ENCODE measurements around the gene PRDM5.
"Not testable (repeated sequence)": the region's sequence is repeated elsewhere in the genome, so short reads cannot be mapped to it uniquely, and the experiment has no call there.

Gene PRDM5

GRCh38 chr4:120753854-120754253 is 168.7 kb downstream of the PRDM5 start:
- DNase-seq (ENCODE audit: low spot score), result no peak

GRCh38 chr4:120750152-120750525 is 172.4 kb downstream of the PRDM5 start:
- DNase-seq (ENCODE audit: low spot score), result no peak

GRCh38 chr4:120749445-120750151 is 172.9 kb downstream of the PRDM5 start:
- DNase-seq (ENCODE audit: low spot score), result no peak

- not testable (repeated sequence) for DNase-seq (ENCODE audit: low spot score)
These were observed 180.9 kb downstream of the PRDM5 start for GRCh38 chr4:120741636-120742035.

GRCh38 chr4:120736312-120736711 is 186.2 kb downstream of the PRDM5 start:
- no peak for DNase-seq (ENCODE audit: low spot score)

GRCh38 chr4:120733968-120734367 is 188.6 kb downstream of the PRDM5 start:
- DNase-seq (ENCODE audit: low spot score), result no peak

GRCh38 chr4:120733054-120733453 is 189.5 kb downstream of the PRDM5 start:
- no peak for DNase-seq (ENCODE audit: low spot score)

- DNase-seq (ENCODE audit: low spot score), result no peak
These were observed 191.0 kb downstream of the PRDM5 start for GRCh38 chr4:120731561-120731960.

- no peak for DNase-seq (ENCODE audit: low spot score)
These were observed 191.7 kb downstream of the PRDM5 start for GRCh38 chr4:120730777-120731320.

GRCh38 chr4:120728892-120729675 is 193.4 kb downstream of the PRDM5 start:
- no peak for DNase-seq (ENCODE audit: low spot score)

- DNase-seq (ENCODE audit: low spot score), result no peak
These were observed 196.6 kb downstream of the PRDM5 start for GRCh38 chr4:120725639-120726580.

- DNase-seq (ENCODE audit: low spot score), result no peak
These were observed 197.9 kb downstream of the PRDM5 start for GRCh38 chr4:120724656-120725055.

- no peak for DNase-seq (ENCODE audit: low spot score)
These were observed 198.5 kb downstream of the PRDM5 start for GRCh38 chr4:120723986-120724385.

- DNase-seq (ENCODE audit: low spot score), result no peak
These were observed 199.4 kb downstream of the PRDM5 start for GRCh38 chr4:120723105-120723504.

- DNase-seq (ENCODE audit: low spot score), result no peak
These were observed 199.9 kb downstream of the PRDM5 start for GRCh38 chr4:120722655-120723054.

- no peak for DNase-seq (ENCODE audit: low spot score)
These were observed 202.1 kb downstream of the PRDM5 start for GRCh38 chr4:120720354-120720934.

GRCh38 chr4:120718979-120719566 is 203.5 kb downstream of the PRDM5 start:
- DNase-seq (ENCODE audit: low spot score), result no peak

- DNase-seq (ENCODE audit: low spot score), result no peak
These were observed 206.2 kb downstream of the PRDM5 start for GRCh38 chr4:120716346-120716745.

- no peak for DNase-seq (ENCODE audit: low spot score)
These were observed 208.0 kb downstream of the PRDM5 start for GRCh38 chr4:120714417-120715010.

- DNase-seq (ENCODE audit: low spot score), result no peak
These were observed 212.5 kb downstream of the PRDM5 start for GRCh38 chr4:120709991-120710390.

- no peak for DNase-seq (ENCODE audit: low spot score)
These were observed 218.0 kb downstream of the PRDM5 start for GRCh38 chr4:120704538-120704937.
